Activated CD4-positive, alpha-beta T cell treated with anti-CD3 and anti-CD28 coated beads for 4 hours (primary cell): Measurements from ENCODE around the gene ABCA4.
"Not testable (repeated sequence)": the region's sequence is repeated elsewhere in the genome, so short reads cannot be mapped to it uniquely, and the experiment has no call there.

Experiments
- DNase-seq, 2 donors: peaks; one replicate each; pipeline ENCODE4 v3.0.0-alpha.2; 2020

Gene ABCA4

GRCh38 chr1:93969371-93969770 is 151.6 kb downstream of the ABCA4 start:
- DNase-seq, result no peak

- DNase-seq, result no peak
Measured at GRCh38 chr1:93967306-93967705, 153.6 kb downstream of the ABCA4 start.

GRCh38 chr1:93965888-93966287 is 155.1 kb downstream of the ABCA4 start:
- DNase-seq, result no peak

GRCh38 chr1:93965256-93965655 is 155.7 kb downstream of the ABCA4 start:
- no peak for DNase-seq

GRCh38 chr1:93964777-93965200 is 156.2 kb downstream of the ABCA4 start:
- no peak for DNase-seq

- no peak for DNase-seq
Measured at GRCh38 chr1:93964096-93964776, 156.7 kb downstream of the ABCA4 start.

- no peak for DNase-seq
Measured at GRCh38 chr1:93963585-93963984, 157.4 kb downstream of the ABCA4 start.

- DNase-seq, result no peak
Measured at GRCh38 chr1:93961906-93962305, 159.0 kb downstream of the ABCA4 start.

- DNase-seq, result no peak
Measured at GRCh38 chr1:93961443-93961842, 159.5 kb downstream of the ABCA4 start.

GRCh38 chr1:93960641-93961147 is 160.3 kb downstream of the ABCA4 start:
- DNase-seq, result no peak

GRCh38 chr1:93959413-93959812 is 161.5 kb downstream of the ABCA4 start:
- DNase-seq, result no peak

GRCh38 chr1:93958726-93959100 is 162.2 kb downstream of the ABCA4 start:
- no peak for DNase-seq

- DNase-seq, result no peak
Measured at GRCh38 chr1:93958032-93958725, 162.8 kb downstream of the ABCA4 start.

GRCh38 chr1:93955765-93956164 is 165.2 kb downstream of the ABCA4 start:
- no peak for DNase-seq

GRCh38 chr1:93947002-93947686 is 173.8 kb downstream of the ABCA4 start:
- not testable (repeated sequence) for DNase-seq
